Measurements from ENCODE around the gene TTC4.

- TF ChIP-seq CTCF (IDR thresholded peaks at IDR 0.05) (no peak), POLR2A (IDR thresholded peaks at IDR 0.05) (no peak)
Observed at GRCh38 chr1:54703471-54703870, 12.2 kb upstream of the TTC4 start.
